Neural progenitor cell (in vitro differentiated cells): ENCODE data around the gene HNMT.

ENCODE experiments used
- EZH2 ChIP-seq: fragments of 200-600 bp; sonication (generic); IDR thresholded peaks from 2 replicates; pipeline ENCODE4 v1.6.1; 2017; ENCODE audit warnings: antibody characterized with exemption, mild to moderate bottlenecking, moderate library complexity
- EZH2phosphoT487 ChIP-seq: fragments of 200-600 bp; sonication (generic); IDR thresholded peaks from 2 replicates; pipeline ENCODE4 v1.6.1; 2017; ENCODE audit warnings: antibody characterized with exemption
- TF ChIP-seq, protein P1 (sequence below): fragments of 200-600 bp; sonication (generic); IDR thresholded peaks from 2 replicates; pipeline ENCODE4 v1.5.1; 2017; ENCODE audit warnings: antibody characterized with exemption, mild to moderate bottlenecking

DNA sequence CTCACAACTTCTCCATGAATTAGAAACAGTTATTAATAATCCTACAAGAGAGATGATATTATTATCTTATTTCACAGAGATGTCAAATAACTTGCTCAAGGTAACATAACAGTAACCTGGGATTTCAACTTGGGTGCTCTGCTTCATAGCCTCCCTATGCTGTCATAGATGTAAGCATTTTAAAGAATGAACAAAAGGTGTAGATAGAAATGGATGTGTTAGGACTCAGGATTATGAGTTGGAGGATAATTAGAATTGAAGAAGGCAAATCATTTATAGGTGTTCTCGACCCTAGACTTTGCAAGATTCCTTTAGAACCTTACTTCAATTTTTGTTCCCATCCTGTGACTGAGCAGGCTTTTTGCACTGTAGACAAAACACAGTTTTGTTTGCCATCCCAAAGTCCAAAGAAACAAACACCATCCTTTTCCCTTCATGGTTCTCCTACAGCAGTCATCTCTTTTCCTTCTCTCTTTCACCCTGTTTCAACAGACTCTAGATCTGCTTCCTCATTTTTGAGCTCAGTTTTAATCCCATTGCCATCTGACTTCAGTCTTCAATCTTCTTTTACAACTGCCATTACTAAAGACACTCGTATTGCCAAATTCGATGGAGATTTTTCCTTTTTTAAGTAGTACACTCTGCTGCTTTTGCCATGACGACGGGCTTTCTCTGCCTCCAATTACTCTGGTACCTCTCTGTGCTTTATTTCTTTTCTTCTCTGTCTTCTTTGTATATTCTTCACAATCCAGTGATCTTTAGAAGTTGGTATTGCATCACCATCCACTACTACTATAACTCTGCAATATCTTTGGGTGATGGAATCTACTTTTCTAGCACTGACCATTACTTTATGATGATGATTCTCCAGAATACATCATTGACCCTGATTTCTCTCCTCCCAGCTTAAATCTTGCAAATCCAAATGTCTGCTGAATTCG is 4.5 kb downstream of the HNMT start:
- TF ChIP-seq EZH2 (no peak), EZH2phosphoT487 (no peak)
- TF ChIP-seq, protein P1, sequence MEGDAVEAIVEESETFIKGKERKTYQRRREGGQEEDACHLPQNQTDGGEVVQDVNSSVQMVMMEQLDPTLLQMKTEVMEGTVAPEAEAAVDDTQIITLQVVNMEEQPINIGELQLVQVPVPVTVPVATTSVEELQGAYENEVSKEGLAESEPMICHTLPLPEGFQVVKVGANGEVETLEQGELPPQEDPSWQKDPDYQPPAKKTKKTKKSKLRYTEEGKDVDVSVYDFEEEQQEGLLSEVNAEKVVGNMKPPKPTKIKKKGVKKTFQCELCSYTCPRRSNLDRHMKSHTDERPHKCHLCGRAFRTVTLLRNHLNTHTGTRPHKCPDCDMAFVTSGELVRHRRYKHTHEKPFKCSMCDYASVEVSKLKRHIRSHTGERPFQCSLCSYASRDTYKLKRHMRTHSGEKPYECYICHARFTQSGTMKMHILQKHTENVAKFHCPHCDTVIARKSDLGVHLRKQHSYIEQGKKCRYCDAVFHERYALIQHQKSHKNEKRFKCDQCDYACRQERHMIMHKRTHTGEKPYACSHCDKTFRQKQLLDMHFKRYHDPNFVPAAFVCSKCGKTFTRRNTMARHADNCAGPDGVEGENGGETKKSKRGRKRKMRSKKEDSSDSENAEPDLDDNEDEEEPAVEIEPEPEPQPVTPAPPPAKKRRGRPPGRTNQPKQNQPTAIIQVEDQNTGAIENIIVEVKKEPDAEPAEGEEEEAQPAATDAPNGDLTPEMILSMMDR: no peak
